ENCODE results near the gene DRD4. TPM values are rescaled to one million over a fixed set of nuclear protein-coding genes. Genes with fewer than 3 reads are reported as not detected.

Gene DRD4
- total RNA-seq (2014; rRNA removed): 0.11 TPM in 1 of 2 replicates, not detected in the other
- percentile 26 among the genes with signal in this experiment for Bru-seq, nascent RNA
- BruChase-seq, experiment 1, labeled RNA remaining after a 6-hour chase: percentile 52 among the genes with signal in this experiment
- BruChase-seq, experiment 2, labeled RNA remaining after a 2-hour chase: percentile 43 among the genes with signal in this experiment
- long read RNA-seq: 0 reads

DNA sequence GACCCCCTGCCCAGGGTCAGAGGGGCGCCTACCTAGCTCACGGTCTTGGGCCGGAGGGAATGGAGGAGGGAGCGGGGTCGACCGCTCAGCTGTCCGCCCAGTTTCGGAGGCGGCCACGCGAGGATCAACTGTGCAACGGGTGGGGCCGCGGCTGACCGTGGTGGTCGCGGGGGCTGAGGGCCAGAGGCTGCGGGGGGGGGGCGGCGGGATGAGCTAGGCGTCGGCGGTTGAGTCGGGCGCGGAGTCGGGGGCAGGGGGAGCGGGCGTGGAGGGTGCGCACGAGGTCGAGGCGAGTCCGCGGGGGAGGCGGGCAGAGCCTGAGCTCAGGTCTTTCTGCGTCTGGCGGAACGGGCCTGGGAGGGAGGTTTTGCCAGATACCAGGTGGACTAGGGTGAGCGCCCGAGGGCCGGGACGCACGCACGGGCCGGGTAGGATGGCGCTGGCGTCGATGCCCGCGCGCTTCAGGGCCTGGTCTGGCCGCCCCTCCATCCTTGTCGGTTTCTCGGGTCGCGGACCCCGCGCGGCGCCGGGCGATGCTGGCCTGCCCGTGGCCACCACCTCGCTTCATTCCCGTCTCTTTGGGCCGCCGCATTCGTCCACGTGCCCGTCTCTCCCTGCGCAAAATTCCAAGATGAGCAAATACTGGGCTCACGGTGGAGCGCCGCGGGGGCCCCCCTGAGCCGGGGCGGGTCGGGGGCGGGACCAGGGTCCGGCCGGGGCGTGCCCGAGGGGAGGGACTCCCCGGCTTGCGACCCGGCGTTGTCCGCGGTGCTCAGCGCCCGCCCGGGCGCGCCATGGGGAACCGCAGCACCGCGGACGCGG, at the start of gene DRD4:
TSS of gene DRD4 (plus strand) at position 759 of the 822 bp plus-strand sequence. CDS start at position 795, 36 bp downstream.
- Histone ChIP-seq H3K79me2 (ENCODE audit: low read length) (no peaks in the 10 kb centered on the region), H3K36me3 (ENCODE audit: low read depth, low read length) (no peaks in the 10 kb centered on the region), H3K4me1 (ENCODE audit: insufficient read depth, low read length) (no peaks in the 10 kb centered on the region), H3K9me2 (replicated peaks; ENCODE audit: low read length) (no peaks in the 10 kb centered on the region), H3K9me3 (ENCODE audit: low read length) (no peaks in the 10 kb centered on the region), H4K20me1 (ENCODE audit: low read length) (no peaks in the 10 kb centered on the region), H2AFZ (ENCODE audit: low read length) (no peak within 1 kb of the TSS), H3K27me3 (ENCODE audit: low read length) (no peaks in the 10 kb centered on the region), H3K9ac (ENCODE audit: low read length) (no peak within 1 kb of the TSS), H3K4me3 (ENCODE audit: low read length) (no peak within 1 kb of the TSS), H3F3A (ENCODE audit: low read length, unreplicated experiment) (no peaks in the 10 kb centered on the region), H3K4me2 (ENCODE audit: low read length) (no peak within 1 kb of the TSS), H3K27ac (ENCODE audit: low read length) (no peak within 1 kb of the TSS)
- DNase-seq (no peak), ATAC-seq (peak; percentile 42)
- POLR2A ChIA-PET (ENCODE audit: unreplicated experiment): interaction anchor here (0.7 kb wide), 1 partner anchor 20 kb away, joined by 4 read pairs; no protein-coding TSS in a partner anchor
- BruUV-seq (replicated peaks): no TSS peak
- CTCF ChIA-PET: no interaction called here
- intact Hi-C loops (cut with micrococcal nuclease): no loop called here
- TF ChIP-seq EZH2 (IDR thresholded peaks at IDR 0.05; ENCODE audit: low read length, unreplicated experiment) (no peak), EZH2phosphoT487 (IDR thresholded peaks at IDR 0.05; ENCODE audit: borderline replicate concordance, low read length) (no peak)
- TF ChIP-seq, protein P1, sequence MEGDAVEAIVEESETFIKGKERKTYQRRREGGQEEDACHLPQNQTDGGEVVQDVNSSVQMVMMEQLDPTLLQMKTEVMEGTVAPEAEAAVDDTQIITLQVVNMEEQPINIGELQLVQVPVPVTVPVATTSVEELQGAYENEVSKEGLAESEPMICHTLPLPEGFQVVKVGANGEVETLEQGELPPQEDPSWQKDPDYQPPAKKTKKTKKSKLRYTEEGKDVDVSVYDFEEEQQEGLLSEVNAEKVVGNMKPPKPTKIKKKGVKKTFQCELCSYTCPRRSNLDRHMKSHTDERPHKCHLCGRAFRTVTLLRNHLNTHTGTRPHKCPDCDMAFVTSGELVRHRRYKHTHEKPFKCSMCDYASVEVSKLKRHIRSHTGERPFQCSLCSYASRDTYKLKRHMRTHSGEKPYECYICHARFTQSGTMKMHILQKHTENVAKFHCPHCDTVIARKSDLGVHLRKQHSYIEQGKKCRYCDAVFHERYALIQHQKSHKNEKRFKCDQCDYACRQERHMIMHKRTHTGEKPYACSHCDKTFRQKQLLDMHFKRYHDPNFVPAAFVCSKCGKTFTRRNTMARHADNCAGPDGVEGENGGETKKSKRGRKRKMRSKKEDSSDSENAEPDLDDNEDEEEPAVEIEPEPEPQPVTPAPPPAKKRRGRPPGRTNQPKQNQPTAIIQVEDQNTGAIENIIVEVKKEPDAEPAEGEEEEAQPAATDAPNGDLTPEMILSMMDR (conservative IDR thresholded peaks at IDR 0.05; ENCODE audit: low read depth, low read length): no peak

DNA sequence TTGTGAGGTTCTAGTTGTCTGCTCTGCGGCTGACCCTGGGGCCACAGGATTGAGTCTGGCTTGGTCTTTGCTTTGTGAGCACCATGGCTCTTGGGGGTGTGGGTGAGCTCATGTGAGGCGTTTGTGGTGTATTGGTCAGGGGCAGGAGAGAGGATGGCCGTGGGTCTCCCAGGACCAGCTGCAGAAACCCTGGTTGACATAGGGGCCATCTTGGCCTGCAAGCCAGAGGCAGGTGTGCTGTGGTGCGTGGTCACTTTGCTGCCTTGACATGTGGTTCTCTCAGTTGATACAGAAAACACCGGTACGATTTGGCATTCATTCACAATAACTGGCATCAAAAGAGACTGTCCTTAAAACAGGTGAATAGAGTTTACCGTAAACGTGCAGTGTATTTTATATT, 49.5 kb upstream of the DRD4 start:
- H3K9me2 ChIP-seq (replicated peaks; ENCODE audit: low read length): no peaks in the 10 kb centered on the region
- no peak overlapping the region for H3K4me3 ChIP-seq (ENCODE audit: low read length)
- H3K9me3 ChIP-seq (ENCODE audit: low read length): no peaks in the 10 kb centered on the region
- no peak overlapping the region for H3K9ac ChIP-seq (ENCODE audit: low read length)
- H3K27ac ChIP-seq (ENCODE audit: low read length): no peak overlapping the region
- no peak overlapping the region for H3K4me2 ChIP-seq (ENCODE audit: low read length)
- H3K79me2 ChIP-seq (ENCODE audit: low read length): peaks cover 32% of the 10 kb centered on the region
- ChIA-PET POLR2A (ENCODE audit: unreplicated experiment) (no interaction called here), CTCF (no interaction called here)
- H3K4me1 ChIP-seq (ENCODE audit: insufficient read depth, low read length): no peaks in the 10 kb centered on the region
- DNase-seq (no peak), ATAC-seq (no peak)
- TF ChIP-seq EZH2phosphoT487 (IDR thresholded peaks at IDR 0.05; ENCODE audit: borderline replicate concordance, low read length) (no peak), EZH2 (IDR thresholded peaks at IDR 0.05; ENCODE audit: low read length, unreplicated experiment) (no peak)
- TF ChIP-seq, protein P1 (conservative IDR thresholded peaks at IDR 0.05; ENCODE audit: low read depth, low read length): no peak
- peaks cover 10% of the 10 kb centered on the region; the same call in 1 of the 2 replicates for H4K20me1 ChIP-seq (ENCODE audit: low read length)
- no peaks in the 10 kb centered on the region for H3F3A ChIP-seq (ENCODE audit: low read length, unreplicated experiment)
- H3K36me3 ChIP-seq (ENCODE audit: low read depth, low read length): peaks cover 42% of the 10 kb centered on the region
- no TSS peak for BruUV-seq (replicated peaks)
- H3K27me3 ChIP-seq (ENCODE audit: low read length): no peaks in the 10 kb centered on the region
- H2AFZ ChIP-seq (ENCODE audit: low read length): no peak overlapping the region
- intact Hi-C loops (cut with micrococcal nuclease): no loop called here

DNA sequence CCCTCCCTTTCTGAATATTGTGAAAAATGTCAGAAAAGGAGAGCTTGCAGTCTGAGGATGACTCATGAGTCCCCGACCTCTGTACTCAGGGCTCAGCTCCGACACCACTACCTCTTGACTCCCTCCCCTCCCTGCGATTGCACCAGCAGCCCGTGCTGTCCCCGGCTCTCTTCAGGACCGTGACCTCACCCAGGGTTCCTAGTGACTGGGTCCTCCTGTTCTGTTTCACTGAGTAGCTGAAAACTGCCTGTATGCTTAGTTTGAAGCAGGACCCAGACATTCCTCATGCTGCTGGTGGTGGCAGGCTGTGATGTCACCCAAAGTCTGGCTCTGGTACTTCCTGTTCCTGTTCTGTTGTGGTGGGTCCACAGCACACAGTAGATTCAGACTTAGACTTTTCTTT, 49.1 kb upstream of the DRD4 start:
- no peak overlapping the region for H2AFZ ChIP-seq (ENCODE audit: low read length)
- H3F3A ChIP-seq (ENCODE audit: low read length, unreplicated experiment): no peaks in the 10 kb centered on the region
- ChIA-PET CTCF (no interaction called here), POLR2A (ENCODE audit: unreplicated experiment) (no interaction called here)
- ATAC-seq: no peak; the same call in 1 of the 2 replicates
- no peak overlapping the region for H3K27ac ChIP-seq (ENCODE audit: low read length)
- peaks cover 46% of the 10 kb centered on the region for H3K36me3 ChIP-seq (ENCODE audit: low read depth, low read length)
- no peaks in the 10 kb centered on the region for H3K4me1 ChIP-seq (ENCODE audit: insufficient read depth, low read length)
- H3K27me3 ChIP-seq (ENCODE audit: low read length): no peaks in the 10 kb centered on the region
- no peak for DNase-seq
- intact Hi-C loops (cut with micrococcal nuclease): no loop called here
- no peaks in the 10 kb centered on the region for H3K9me2 ChIP-seq (replicated peaks; ENCODE audit: low read length)
- peaks cover 32% of the 10 kb centered on the region for H3K79me2 ChIP-seq (ENCODE audit: low read length)
- H3K9ac ChIP-seq (ENCODE audit: low read length): no peak overlapping the region
- BruUV-seq (replicated peaks): no TSS peak
- H3K9me3 ChIP-seq (ENCODE audit: low read length): no peaks in the 10 kb centered on the region
- TF ChIP-seq EZH2phosphoT487 (IDR thresholded peaks at IDR 0.05; ENCODE audit: borderline replicate concordance, low read length) (no peak), EZH2 (IDR thresholded peaks at IDR 0.05; ENCODE audit: low read length, unreplicated experiment) (no peak)
- TF ChIP-seq, protein P1 (conservative IDR thresholded peaks at IDR 0.05; ENCODE audit: low read depth, low read length): no peak
- peaks cover 10% of the 10 kb centered on the region; the same call in 1 of the 2 replicates for H4K20me1 ChIP-seq (ENCODE audit: low read length)
- no peak overlapping the region for H3K4me2 ChIP-seq (ENCODE audit: low read length)
- no peak overlapping the region for H3K4me3 ChIP-seq (ENCODE audit: low read length)
